Astrocyte of the hippocampus (primary cell): ENCODE measurements around the gene TJP3.

Experiments used
- DNase-seq: peaks from one replicate; pipeline ENCODE4 v3.0.0; 2011; ENCODE audit warnings: low read depth, low spot score

TJP3 gene

GRCh38 chr19:3691726-3692125 lies 16.5 kb upstream of the TJP3 start:
- DNase-seq: no peak

GRCh38 chr19:3692141-3693024 lies 15.8 kb upstream of the TJP3 start:
- no peak for DNase-seq

- no peak for DNase-seq
Observed at GRCh38 chr19:3693025-3693925, 14.9 kb upstream of the TJP3 start.

GRCh38 chr19:3694361-3695123 lies 13.6 kb upstream of the TJP3 start:
- no peak for DNase-seq

GRCh38 chr19:3695124-3695733 lies 13.0 kb upstream of the TJP3 start:
- no peak for DNase-seq

GRCh38 chr19:3695986-3696659 lies 12.1 kb upstream of the TJP3 start:
- DNase-seq: no peak

GRCh38 chr19:3696660-3696995 lies 11.6 kb upstream of the TJP3 start:
- DNase-seq: no peak

- no peak for DNase-seq
Observed at GRCh38 chr19:3697094-3697493, 11.1 kb upstream of the TJP3 start.

- DNase-seq: no peak
Observed at GRCh38 chr19:3697671-3698385, 10.4 kb upstream of the TJP3 start.

GRCh38 chr19:3698386-3698950 lies 9.7 kb upstream of the TJP3 start:
- no peak for DNase-seq

GRCh38 chr19:3698974-3699740 lies 9.0 kb upstream of the TJP3 start:
- peak; percentile 64 for DNase-seq

GRCh38 chr19:3699741-3700241 lies 8.4 kb upstream of the TJP3 start:
- DNase-seq: no peak

GRCh38 chr19:3700242-3701032 lies 7.7 kb upstream of the TJP3 start, which contains the start of gene PIP5K1C:
Gene PIP5K1C (minus strand): TSS chr19:3700468. CDS start chr19:3700390, 78 bp downstream.
- DNase-seq: peak; percentile 98

GRCh38 chr19:3701200-3701599 lies 7.0 kb upstream of the TJP3 start:
- no peak for DNase-seq

- DNase-seq: no peak
Observed at GRCh38 chr19:3707868-3708206, 347 bp upstream of the TJP3 start.

- DNase-seq: peak; percentile 59
Observed at GRCh38 chr19:3710265-3710812, 2.2 kb downstream of the TJP3 start.

- DNase-seq: no peak
Observed at GRCh38 chr19:3712663-3713611, 4.8 kb downstream of the TJP3 start.
